ENCODE data around the gene GAB2.

GRCh38 chr11:78168539-78169477, 248.8 kb downstream of the GAB2 start:
- TF ChIP-seq CTCF (IDR thresholded peaks at IDR 0.05; ENCODE audit: borderline replicate concordance, extremely low read depth, low read length, poor library complexity, severe bottlenecking) (no peak), EZH2 (IDR thresholded peaks at IDR 0.05; ENCODE audit: borderline replicate concordance, low read depth, low read length, severe bottlenecking) (no peak)

Measured in DND-41 (cell line).